LoVo (cell line): Measurements from ENCODE around the gene DPYD.

ENCODE experiments used
- DNase-seq: peaks from one replicate; pipeline ENCODE4 v3.0.0-alpha.2; 2016; ENCODE audit warnings: low spot score

Gene DPYD

DNA sequence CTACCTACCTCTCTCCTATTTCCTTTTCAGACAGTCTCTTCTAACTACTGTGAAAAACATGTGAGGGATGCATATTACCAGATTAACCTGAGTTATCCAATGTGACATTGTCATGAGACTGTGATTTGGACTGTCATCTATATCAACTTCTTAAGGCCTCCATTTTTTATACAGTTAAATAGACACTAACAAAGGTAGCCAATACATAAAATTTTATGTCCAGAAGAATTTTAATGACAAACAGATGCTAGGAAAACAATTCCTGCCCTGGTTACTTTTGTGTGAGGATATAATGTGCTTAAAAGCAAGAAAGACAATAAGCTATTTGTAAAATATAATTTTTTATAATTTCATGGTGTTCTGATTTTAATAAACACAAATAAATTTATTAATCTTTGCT lies 136.2 kb downstream of the DPYD start:
- no peak for DNase-seq

DNA sequence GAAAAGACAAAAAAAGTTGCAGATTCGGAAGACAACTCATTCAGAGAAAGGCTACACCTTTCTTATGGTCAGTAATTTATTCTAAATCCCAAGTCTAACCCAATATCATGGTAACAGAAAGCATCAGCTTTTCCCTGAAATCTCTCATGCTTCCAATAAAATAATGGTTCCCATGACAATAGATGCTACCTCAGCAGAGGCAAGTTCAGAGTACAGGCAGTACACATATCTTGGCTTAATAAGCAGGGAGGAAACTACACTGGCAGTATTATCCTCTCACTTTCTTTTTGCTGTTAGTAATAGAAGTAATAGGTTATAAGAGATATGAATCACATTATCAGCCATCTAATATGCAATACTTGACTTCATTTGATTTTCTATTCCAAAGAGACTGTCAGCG lies 137.1 kb downstream of the DPYD start:
- no peak for DNase-seq

DNA sequence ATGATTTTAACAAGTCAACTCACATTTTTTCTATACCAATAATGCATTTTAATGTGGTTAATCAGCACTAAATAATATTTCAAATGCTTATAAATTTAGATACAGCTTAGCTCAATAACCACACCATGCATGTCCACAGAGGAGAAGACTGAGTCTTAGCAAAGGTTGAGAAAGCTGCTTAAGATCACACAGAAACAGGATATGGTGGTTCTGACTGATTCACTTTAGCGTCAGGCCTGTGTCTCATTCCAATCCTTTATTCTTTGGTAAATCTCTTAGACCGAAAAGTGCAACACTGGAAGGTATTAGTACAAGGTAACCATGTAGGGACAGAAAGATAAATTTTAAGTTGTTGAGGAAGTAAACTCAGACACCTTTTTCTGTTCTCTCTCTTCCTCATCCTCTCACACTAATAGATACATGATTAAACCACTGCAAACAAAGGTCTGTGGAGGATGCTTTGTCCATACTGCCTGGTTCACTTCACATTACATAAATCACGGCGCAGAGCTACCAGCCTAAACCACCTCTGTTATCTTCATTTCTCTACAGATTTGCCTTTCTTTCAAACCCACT lies 139.0 kb downstream of the DPYD start:
- DNase-seq, result no peak

DNA sequence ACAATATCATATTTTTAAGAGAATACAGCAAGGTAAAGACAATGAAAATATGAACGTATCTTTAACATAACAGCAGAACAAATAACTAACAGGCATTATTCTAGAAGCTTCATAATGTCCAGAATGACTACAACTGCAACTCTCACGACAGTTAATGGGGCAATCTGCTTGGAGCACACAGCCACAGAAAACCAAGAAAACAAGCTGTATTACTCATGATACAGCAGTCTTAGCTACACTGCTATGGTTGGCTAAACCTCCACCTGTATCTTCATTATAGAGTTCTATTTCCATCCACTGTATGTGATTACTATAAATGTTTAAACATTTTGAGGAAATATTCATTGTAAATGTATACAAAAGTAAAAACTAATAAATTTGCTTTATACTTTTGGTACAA lies 139.9 kb downstream of the DPYD start:
- DNase-seq, result no peak

DNA sequence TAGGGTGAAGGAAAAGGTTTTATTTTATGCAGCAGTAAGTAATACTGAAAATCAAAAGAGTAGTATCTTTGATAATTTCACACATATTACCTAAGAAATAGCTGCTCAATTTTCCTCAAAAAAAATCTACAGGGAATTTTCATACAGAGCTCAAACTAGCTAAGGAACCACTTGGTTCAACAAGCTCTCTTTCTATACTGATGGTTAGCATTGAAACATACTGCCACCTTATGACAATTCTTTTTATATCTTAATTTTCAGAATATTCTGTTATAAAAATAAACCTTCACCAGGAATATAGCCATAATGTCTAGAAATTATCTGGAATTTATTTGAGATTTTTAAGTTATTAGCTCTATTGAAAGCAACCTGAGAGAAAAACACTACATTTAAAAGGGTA lies 142.1 kb downstream of the DPYD start:
- DNase-seq, result no peak

DNA sequence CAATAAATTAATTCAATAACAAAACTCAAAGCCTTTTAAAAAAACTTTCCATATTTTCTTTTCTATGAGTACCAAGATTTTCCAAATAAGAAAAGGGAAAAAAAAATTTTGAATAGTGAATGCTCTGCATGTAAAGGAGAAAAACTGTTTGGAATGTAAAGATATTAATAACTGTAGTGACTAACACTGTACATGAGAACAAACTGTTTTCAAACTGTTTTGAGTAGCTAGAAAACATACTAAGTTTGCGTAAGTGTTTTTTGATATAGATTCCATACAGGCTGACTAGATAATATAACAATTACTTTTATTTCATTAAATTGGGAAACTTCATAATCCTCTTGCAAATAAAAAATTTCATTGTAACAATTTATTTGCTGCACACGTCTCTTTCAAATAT lies 150.5 kb downstream of the DPYD start:
- no peak for DNase-seq

DNA sequence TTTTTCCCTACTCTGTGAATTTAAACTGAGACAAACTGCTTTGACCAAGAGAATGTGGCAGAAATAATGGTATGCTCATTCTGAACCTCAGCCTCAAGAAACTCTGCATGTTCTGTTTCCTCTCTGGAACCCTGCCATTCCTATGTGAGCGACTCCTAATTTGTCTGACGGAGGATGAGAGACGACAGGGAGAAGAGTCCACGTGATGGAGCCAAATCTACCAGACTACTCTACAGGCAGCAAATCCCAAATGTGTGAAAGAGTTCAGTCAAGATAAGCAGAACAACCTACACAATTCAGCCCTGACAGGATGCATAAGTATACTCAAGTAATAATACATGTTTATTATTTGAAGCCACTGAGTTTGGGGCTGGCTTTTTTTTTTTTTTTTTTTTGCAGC lies 153.5 kb downstream of the DPYD start:
- no peak for DNase-seq

DNA sequence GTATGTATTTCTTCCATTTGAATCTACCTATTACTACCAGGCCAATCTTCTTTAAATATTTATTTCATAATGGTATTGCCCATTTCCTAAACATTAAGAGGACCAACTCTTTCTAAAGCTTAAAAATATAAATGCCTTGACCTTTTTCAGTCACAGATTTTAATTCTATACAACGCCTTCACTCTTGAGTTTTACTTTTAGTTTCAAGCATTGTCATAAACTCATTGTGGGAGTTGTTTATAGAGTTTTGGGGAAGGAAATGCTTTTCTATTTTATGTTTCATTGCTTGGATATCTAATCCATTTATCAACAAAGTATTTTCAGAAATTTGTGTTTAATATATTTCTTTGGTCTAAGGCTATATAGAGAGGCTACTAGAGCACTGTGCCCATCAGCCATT lies 155.8 kb downstream of the DPYD start:
- DNase-seq, result no peak

DNA sequence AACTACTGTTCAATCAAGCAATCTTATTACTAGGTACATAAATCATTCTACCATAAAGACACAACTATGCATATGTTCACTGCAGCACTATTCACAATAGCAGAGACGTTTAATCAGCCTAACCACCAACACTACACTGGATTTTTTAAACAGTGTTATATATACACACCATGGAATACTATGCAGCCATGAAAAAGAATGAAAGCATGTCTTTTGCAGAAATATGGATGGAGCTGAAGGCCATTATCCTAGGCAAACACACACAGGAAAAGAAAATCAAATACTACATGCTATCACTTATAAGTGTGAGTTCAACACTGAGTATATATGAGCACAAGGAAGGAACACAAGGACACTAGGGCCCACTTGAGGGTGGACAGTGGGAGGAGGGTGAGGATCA lies 159.2 kb downstream of the DPYD start:
- DNase-seq, result no peak

DNA sequence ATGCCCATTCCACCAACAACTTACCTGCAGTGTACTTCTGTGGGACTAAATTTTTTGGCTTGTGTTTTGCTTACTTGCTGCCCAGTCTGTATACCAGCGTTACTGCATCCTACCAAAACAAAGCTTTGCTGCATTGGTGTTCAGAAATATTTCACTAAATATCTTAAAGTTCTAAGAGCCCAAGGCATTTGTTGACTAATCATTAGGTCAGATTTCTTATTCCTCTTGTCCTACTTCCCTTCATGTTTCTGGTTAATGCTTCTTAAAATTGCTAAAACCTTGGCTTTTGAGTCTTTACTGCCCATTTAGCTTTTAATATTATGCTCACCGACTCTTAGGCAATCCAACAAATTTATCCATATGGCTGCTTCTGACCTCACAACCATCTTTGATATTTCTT lies 161.8 kb downstream of the DPYD start:
- DNase-seq, result no peak

DNA sequence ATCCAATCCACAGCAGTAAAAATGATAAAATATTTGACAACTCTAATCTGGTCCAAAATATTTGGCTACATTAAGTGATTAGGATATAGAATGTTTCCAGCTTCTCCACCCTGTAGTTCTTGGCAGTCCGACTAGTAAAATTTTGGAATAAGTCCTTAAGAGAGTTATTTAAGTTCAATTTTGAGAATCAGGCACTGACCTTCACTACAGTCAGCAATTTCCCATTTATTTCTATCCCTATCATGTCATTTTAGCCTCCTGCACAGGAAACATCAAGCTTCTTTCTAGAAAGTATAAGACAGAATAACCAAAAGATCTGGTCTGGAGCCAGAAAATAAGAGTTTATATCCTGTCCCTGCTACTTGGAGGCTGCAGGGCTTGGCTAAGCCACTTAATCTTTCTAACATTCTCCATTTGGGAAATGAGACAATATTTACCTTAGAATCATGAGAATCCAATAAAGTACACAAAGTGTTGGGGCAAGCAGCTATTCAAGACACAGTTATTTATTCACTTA lies 162.2 kb downstream of the DPYD start:
- DNase-seq, result no peak

DNA sequence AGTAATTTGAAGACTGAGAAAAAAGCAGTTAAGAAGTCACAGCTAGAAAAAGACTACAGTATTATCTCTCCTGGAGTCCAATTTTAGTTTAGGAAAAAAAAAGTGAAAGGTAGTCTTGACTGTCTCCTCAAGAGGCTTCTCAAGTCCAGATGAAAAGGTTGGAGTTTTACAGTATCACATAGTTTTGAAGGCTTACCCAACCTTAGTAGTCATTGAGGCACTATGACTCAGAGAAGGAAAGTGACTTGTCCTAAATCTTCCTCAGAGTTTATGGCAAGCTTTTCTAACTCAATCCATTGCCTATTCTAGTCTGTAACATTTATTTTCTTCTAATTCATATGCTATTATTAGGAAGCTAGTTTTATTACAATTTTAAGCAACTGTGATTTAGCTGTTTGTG lies 174.9 kb downstream of the DPYD start:
- no peak for DNase-seq

DNA sequence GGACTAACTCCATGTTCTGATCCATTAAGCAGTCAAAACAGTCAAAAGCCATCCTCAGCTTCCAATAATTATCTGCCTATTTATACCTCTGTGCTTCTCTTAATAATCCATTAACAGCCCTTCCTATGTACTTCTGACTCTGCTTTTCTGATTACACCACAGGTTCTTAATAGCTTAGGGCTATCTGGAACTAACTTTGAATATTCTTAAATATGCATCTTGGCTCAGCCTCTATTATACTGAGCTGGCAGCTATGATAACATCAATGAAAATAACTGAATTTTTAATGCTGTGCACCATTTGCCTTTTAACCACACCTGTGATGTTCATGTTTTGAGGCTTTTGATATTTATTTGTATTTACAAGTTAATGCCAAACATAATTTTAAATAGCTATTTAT lies 175.9 kb downstream of the DPYD start:
- no peak for DNase-seq

DNA sequence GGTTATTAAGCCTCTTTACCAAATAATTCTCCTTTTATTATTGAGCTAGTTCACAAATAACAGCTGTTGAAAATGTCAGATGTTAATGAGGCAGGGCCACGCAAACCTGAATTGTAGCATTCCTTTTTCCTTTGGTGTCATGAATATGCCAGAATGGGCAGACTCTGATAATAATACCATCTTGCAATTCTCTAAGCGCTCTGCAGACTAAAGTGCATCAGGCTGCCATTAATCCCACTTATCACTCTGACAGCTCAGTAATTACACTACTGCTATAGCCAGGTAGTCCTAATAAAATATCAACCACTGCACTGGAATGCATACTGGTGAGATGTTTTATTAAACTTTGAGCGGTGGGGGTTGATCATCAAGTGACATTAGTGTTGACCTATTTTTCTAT lies 177.7 kb downstream of the DPYD start:
- DNase-seq, result no peak

DNA sequence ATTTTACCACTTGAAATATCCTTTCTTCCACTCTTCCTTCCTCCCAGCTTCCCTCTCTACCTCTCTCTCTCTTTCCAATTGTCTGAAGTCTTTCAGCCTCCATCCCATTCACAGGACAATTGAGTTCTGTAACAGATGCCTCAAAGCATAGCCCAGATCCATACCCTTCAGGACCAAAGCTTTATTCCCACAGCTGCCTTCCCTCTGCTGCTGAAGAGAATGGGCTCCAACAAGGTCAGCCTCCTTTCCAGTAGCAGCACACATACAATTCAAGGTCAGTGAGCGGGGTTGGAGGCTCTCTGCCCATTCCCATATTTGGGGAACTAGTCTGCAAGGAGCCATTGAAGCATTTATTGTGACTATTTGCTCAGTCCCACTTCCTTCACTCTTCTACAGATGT lies 179.9 kb downstream of the DPYD start:
- DNase-seq, result no peak

DNA sequence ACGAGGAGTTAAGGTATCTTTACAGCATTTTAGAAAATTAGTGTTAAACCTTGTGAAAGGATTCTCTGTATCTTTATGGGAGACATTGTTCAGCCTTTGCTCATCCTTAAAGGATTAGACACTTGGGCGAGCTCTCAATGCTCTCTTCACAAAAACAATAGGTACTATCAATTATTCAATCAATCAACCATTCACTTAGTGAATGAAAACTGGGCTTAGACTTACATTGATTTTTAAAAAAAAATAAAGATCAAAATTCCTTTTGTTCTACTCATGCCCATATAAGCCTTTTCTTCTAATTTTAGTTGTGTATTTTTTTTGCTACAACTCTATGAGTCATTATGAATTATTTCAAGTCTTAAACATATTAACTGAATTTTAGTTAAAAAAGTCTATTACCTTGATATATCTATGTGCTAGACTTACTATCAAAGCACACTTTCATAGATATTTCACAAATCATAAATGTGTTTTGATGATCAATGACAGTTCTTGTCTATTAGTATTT lies 181.2 kb downstream of the DPYD start:
- no peak for DNase-seq

DNA sequence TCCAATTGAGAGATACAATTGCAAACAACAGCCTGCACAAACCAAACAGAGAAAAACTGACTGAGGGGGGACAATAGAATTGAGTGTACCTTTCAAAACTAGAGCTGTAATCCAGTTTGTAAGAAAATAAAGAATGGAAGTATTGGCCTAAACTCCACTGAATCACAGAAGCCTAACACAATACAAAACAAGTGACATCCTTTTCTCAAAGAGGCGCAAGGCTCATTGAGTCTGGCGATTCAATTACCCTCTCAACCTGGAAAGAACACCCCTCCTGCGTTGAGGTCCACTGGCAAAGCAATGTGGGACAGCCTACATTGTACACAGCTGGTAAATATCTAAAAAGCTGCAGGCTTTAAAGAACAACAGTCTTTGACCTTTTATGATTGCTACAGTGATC lies 182.6 kb downstream of the DPYD start:
- DNase-seq, result no peak

DNA sequence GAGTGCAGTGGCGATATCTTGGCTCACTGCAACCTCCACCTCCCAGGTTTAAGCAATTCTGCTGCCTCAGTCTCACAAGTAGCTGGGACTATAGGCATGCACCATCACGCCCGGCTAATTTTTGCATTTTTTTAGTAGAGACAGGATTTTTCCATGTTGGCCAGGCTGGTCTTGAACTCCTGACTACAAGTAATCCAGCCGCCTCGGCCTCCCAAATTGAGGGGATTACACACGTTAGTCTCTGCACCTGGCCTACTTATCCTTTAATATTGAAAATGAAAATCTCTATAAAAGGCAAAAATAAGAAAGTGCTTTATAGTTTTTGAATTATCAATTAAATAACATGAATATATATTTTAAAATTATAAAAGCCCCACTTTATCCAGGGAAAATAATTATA lies 190.6 kb downstream of the DPYD start:
- no peak for DNase-seq

DNA sequence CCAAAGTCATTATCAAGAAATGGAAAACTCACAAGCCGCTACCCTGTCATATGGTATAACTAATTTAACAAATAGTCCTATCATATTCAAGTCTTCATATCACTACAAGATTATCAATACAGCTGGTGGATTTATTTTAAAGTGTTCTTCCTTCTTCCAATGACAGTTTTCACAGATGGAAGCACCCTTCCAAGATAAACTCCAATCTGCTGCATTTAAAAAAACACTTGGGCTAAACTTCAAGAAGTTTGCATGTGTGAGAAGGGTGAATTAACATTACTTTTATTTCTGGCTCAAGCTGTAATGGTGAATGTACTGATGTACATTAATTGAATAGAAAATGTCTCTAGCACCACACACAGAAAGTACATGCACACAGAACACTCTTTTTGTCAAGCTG lies 192.4 kb downstream of the DPYD start:
- no peak for DNase-seq

DNA sequence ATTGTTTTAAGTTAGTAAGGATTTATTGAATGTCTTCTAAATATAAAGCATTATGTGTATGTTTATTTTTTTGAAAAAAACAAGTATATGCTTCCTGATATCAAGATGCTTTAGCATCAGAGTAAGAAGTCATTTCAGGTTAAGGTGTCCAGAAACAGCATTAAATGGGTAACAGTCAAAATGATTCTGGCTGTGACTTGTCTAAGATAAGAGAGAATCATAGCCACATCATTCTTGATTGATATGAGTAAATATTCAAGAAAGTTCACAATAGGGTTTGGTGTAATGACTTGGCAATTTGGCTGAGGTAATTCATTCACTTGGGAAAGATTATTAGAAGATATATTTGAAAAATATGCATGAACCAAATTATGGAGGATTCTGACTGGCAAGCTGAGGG lies 193.8 kb downstream of the DPYD start:
- no peak for DNase-seq

DNA sequence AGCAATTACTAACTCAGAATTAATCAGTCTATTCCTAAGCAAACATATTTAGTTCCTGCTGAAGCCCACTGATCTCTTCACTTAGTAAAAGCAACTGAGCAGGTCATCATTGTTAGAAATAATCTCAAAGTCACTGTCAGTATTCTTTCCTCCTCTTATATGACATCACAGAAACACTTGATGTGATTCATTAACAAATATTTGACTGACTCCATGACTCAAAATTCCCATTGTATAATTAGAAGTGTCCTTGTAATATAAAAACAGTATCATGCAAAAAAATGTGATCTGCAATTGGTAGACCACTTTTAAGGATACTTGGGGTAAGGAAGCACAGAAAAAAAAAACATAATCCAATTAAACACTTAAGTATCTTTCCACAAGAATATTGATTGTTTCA lies 194.4 kb downstream of the DPYD start:
- DNase-seq, result no peak

DNA sequence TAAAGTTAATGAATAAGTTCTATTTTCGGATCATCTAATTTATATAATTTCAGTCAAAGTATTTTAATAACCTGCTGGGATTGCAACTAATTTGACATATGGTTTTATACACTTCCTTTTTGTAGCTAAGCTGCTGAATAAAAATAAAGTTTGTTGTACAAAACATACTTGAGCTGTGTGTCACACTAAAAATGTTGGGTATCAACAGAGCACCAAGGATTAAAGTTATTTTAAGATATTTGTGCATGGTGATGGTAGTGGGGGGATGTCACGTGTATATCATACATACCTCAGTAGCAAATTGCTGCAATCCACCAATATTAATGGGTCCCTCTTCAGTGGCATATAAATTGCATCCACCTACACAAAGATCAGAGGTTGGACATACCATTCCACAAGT lies 199.6 kb downstream of the DPYD start:
- no peak for DNase-seq

DNA sequence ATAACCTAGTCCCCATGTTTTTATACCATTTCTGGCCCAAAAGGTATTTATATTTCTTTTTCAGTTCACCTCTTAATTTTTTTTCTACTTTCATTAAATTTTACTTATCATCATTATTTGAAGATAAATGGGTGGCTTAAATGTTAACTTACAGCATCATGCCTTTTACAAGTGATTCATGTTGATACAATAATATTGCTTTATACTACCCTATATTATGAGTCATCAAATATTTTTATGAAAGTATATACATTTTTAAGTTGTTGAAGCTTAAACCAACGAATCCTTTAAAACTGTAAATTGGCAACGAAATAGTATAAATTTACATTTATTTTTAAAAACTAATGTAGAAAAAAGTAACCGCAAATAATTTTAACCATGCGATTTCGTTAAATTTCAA lies 207.9 kb downstream of the DPYD start:
- DNase-seq, result no peak

DNA sequence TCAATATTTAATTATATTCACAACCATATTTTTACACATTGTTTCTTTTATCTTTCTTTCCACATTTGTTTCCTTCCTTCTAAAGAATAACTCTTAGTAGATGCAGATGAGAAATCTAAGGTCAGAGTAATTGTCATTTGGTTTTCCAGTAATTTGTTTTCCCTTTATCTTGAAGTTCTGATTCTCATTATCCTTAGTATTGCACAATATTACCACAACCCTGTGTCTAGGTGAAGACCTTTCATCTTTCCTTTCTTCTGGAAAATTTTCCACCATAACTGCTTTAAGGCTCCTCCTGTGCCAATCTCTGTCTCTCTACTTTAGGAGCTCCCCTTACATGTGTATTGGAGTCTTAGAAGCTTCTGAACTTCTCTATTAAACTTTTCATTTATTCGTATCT lies 209.0 kb downstream of the DPYD start:
- no peak for DNase-seq

DNA sequence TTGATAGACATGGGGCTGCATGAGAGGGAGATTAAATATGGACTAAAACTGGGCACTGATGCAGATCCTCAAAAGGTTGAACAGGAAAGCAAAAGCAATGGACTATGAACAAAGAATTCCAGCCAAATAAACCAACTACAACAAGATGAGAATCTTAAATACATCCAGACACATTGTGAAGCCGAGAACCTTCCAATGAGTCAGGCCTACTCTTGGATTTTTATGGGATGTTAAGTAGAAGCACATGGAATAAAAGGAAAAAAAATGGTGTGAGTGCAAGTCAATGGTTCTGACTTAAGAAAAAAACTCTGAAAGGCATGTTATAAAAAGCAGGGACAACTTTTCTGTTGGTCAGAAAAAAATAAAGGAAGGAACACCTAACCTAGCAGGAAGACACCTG lies 227.2 kb downstream of the DPYD start:
- DNase-seq, result no peak
